Left lung (tissue), 10 donors: Measurements from ENCODE around the gene ITGA11. TPM values are rescaled to one million over a fixed set of nuclear protein-coding genes. Genes with fewer than 3 reads are reported as not detected.

Experiments used
- ATAC-seq: fragments of 200-7000 bp; cut with Tn5 transposase; one replicate; pipeline ENCODE4 v1.9.1; 2020; ENCODE audit warnings: moderate library complexity
- DNase-seq, 4 donors: peaks; one replicate each; pipeline ENCODE4 v3.0.0-alpha.2; 2013 to 2020
- H3K27ac ChIP-seq, 2 donors: fragments of 200-600 bp; sonication (generic) in 1 of 2; one replicate each; pipeline versions ENCODE4 v1.5.0 to v1.8.0; 2020 to 2021
- H3K27me3 ChIP-seq, 2 donors: fragments of 200-600 bp; sonication (generic) in 1 of 2; one replicate each; pipeline versions ENCODE4 v1.5.0 to v1.8.0; 2020 to 2021
- H3K36me3 ChIP-seq, 2 donors: fragments of 200-600 bp; sonication (generic) in 1 of 2; one replicate each; pipeline versions ENCODE4 v1.5.0 to v1.8.0; 2020 to 2021
- H3K4me1 ChIP-seq, 2 donors: fragments of 200-600 bp; one replicate each; pipeline ENCODE4 v1.8.0; 2021
- H3K4me3 ChIP-seq, 2 donors: fragments of 200-600 bp; sonication (generic) in 1 of 2; one replicate each; pipeline versions ENCODE4 v1.5.0 to v1.8.0; 2020 to 2021; ENCODE audit warnings: mild to moderate bottlenecking in 1 of 2
- H3K9me3 ChIP-seq, 2 donors: fragments of 200-600 bp; sonication (generic) in 1 of 2; one replicate each; pipeline versions ENCODE4 v1.5.0 to v1.8.0; 2020 to 2021
- intact Hi-C, 2 donors: fragments of 100-400 bp; cut with DNase I; formaldehyde crosslinking; loops; one replicate each; pipeline versions ENCODE4 v1.11.2 to v1.14.2; 2022
- polyA plus RNA-seq, 6 donors: library from polyadenylated mRNA; unstranded; fragments of 120-200 nt; gene quantifications; one replicate each; pipeline ENCODE4 v1.2.1, GENCODE V29; 2013; ENCODE audit not compliant: insufficient read length in 6 of 6
- total RNA-seq, 2 donors: library from RNA; stranded (reverse); fragmentation: NEBNext Ultra II Directional; extraction: Animal tissue kit (Norgen Biotek cat#: 25700); gene quantifications; one replicate each; pipeline ENCODE4 v1.2.1, GENCODE V29; 2021
- TF ChIP-seq, protein P1 (sequence below), 2 donors: fragments of 200-600 bp; sonication (generic) in 1 of 2; IDR thresholded peaks; one replicate each; pipeline versions ENCODE4 v1.5.0 to v1.8.0; 2021; ENCODE audit warnings: antibody characterized with exemption in 2 of 2
- donor health status: DM: no; HTN: yes; CAD: no.
- donor health status: DM: no; HTN: no; CAD: no.

The ITGA11 gene
- total and polyA plus RNA-seq, 8 donors = 1.1 to 7.3 (median 1.8) TPM

DNA sequence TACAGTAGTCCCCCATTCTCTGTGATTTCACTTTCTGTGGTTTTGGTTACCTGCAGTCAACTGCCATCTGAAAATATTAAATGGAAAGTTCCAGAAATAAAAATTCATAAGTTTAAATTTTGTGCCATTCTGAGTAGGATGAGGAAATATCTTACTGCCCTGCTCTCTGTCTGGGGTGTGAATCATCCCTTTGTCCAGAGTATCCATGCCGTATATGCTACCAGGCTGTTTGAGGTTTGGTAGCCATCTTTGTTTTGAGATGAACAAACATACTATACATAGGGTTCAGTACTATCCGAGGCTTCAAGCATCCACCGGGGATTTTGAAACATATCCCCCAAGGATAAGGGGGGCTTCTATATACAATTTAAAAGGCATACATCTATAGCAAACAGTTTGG is 170.7 kb downstream of the ITGA11 start:
- ATAC-seq (no peak), DNase-seq (no peak)
- Histone ChIP-seq H3K4me3 (no peak overlapping the region), H3K27me3 (peaks cover 0 to 20% of the 10 kb centered on the region in 2 donors), H3K9me3 (no peaks in the 10 kb centered on the region), H3K36me3 (no peaks in the 10 kb centered on the region), H3K27ac (no peak overlapping the region), H3K4me1 (peaks cover 0 to 12% of the 10 kb centered on the region in 2 donors)
- intact Hi-C loops = no loop called here
- TF ChIP-seq, protein P1, sequence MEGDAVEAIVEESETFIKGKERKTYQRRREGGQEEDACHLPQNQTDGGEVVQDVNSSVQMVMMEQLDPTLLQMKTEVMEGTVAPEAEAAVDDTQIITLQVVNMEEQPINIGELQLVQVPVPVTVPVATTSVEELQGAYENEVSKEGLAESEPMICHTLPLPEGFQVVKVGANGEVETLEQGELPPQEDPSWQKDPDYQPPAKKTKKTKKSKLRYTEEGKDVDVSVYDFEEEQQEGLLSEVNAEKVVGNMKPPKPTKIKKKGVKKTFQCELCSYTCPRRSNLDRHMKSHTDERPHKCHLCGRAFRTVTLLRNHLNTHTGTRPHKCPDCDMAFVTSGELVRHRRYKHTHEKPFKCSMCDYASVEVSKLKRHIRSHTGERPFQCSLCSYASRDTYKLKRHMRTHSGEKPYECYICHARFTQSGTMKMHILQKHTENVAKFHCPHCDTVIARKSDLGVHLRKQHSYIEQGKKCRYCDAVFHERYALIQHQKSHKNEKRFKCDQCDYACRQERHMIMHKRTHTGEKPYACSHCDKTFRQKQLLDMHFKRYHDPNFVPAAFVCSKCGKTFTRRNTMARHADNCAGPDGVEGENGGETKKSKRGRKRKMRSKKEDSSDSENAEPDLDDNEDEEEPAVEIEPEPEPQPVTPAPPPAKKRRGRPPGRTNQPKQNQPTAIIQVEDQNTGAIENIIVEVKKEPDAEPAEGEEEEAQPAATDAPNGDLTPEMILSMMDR (IDR thresholded peaks at IDR 0.05) = no peak

DNA sequence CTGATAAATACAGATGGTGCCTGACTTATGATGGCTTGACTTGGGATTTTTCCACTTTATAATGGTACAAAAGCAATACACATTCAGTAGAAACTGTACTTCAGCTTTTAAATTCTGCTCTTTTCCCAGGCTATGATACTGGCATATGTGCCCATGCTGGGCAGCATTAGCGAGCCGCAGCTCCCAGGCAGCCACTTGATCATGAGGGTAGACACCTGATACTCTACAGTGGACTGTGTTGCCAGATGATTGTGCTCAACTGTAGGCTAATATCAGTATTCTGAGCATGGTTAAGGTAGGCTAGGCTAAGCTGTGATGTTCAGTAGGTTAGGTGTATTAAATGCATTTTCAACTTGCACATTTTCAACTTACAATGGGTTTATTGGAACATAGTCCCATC is 172.1 kb downstream of the ITGA11 start:
- no peaks in the 10 kb centered on the region for H3K9me3 ChIP-seq
- H3K27me3 ChIP-seq = peaks cover 0 to 20% of the 10 kb centered on the region in 2 donors
- intact Hi-C loops = loop anchor here in 1 of 2 donors (10.0 kb wide), 1 partner anchor 45 kb away; no protein-coding TSS in a partner anchor
- no peak overlapping the region for H3K27ac ChIP-seq
- DNase-seq (no peak), ATAC-seq (no peak)
- H3K4me1 ChIP-seq = peaks cover 0 to 16% of the 10 kb centered on the region in 2 donors
- TF ChIP-seq, protein P1 (IDR thresholded peaks at IDR 0.05) = no peak
- no peak overlapping the region for H3K4me3 ChIP-seq
- no peaks in the 10 kb centered on the region for H3K36me3 ChIP-seq

DNA sequence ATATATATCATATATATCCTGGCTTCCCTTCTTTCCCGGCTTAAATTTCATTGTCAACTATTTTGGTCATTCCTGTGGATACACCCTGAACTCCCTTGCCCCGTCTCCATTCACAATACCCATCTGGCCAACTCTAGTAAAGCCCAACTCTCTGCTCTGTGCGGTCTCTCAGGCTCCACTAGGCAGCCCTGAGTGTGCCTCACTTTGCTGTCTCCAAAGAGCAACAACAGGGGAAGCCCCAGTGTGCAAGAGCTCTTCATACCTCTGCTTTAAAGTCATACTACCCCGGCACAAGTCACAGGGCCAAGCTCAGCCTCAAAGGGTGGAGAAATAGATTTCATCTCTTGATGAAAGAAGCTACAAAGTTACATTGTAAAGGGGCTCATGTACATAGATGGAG is 173.3 kb downstream of the ITGA11 start:
- DNase-seq = no peak
- Histone ChIP-seq H3K9me3 (no peaks in the 10 kb centered on the region), H3K36me3 (no peaks in the 10 kb centered on the region), H3K4me1 (peaks cover 0 to 16% of the 10 kb centered on the region in 2 donors), H3K4me3 (no peak overlapping the region), H3K27me3 (peaks cover 0 to 13% of the 10 kb centered on the region in 2 donors), H3K27ac (no peak overlapping the region)
- ATAC-seq = no peak
- TF ChIP-seq, protein P1 (IDR thresholded peaks at IDR 0.05) = no peak
- intact Hi-C loops = loop anchor here in 1 of 2 donors (10.0 kb wide), 1 partner anchor 46 kb away; no protein-coding TSS in a partner anchor

DNA sequence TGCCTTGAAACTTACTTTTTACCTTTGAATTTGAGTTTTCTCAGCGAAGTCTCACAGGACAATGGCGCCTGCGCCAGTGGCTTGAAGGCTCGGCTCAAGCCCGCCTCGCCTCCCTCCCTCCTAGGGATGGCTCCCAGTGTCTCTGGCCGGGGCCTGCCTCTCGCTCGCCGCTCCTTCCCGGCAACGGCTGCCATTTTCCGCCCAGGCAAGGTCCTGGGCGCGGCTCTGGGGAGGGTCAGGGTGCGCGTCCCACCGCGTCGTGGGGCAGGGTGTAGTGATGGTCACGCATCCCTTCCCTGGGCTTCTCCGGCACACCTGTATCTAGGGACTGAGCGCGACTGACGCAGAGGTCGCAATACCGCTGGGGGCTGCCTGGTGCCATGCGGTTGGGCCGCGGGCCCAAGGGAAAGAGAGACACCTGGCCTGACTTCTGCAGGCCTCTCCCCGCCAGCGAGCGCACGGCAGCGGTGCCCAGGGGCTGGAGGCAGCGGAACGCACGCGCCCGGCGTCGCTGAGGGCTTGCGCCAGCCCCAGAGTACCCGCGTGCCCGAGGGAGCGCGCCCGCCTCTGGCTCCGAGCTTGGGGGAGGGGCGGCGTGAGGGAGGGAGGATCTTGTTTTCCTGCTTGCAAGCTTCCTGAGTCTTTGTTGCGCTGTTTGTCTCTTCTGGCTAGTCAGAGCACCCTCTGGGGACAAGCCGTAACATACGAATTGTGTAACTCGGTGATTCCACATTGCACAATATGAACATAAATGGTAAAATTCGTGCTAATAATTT is 175.1 kb downstream of the ITGA11 start:
- ATAC-seq = peak; percentile 98
- DNase-seq = peak; percentile 85 to 96 (median 92)
- TF ChIP-seq, protein P1 (IDR thresholded peaks at IDR 0.05) = no peak
- Histone ChIP-seq H3K4me1 (peaks cover 0 to 16% of the 10 kb centered on the region in 2 donors), H3K36me3 (no peaks in the 10 kb centered on the region), H3K4me3 (peak overlapping the region; percentile 54 to 59), H3K9me3 (no peaks in the 10 kb centered on the region), H3K27ac (peak overlapping the region; percentile 85 to 87), H3K27me3 (no peaks in the 10 kb centered on the region)
- intact Hi-C loops = loop anchor here in 1 of 2 donors (10.0 kb wide), 1 partner anchor 48 kb away; no protein-coding TSS in a partner anchor

DNA sequence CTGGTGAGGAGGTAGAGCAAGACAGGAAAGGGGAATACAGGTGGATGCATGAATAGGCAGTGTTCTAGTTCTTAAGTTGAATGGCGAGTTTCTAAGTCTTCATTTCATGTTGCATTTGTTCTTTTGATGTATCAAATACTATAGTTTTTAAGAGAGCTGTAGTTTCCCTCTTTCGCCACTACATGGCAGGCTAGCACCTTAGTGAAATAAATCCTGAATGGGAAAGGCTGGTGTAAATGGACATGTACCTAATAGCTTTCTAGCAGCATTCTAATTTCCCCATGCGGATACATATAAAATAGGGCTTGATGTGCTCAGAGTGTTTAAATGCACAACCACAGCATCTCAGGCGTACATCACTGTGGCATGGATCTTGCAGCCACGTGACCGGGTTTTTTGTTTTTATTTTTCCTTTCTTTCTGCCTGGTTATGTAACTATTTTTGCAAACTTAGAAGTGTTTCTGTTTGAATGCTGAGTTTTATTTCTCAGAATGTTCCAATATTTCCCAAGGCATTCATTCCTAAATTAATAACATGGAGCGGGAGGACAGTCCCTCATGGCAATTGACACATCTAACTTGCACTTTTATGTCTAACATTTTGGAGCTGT is 178.9 kb downstream of the ITGA11 start:
- Histone ChIP-seq H3K36me3 (no peaks in the 10 kb centered on the region), H3K4me3 (no peak overlapping the region), H3K27me3 (no peaks in the 10 kb centered on the region), H3K4me1 (peaks cover 0 to 28% of the 10 kb centered on the region in 2 donors), H3K9me3 (no peaks in the 10 kb centered on the region), H3K27ac (no peak overlapping the region)
- peak; percentile 64 for ATAC-seq
- TF ChIP-seq, protein P1 (IDR thresholded peaks at IDR 0.05) = peak; percentile 69 to 79
- intact Hi-C loops = loop anchor here in 1 of 2 donors (10.0 kb wide), 1 partner anchor 52 kb away; no protein-coding TSS in a partner anchor
- DNase-seq = peak in 1 of 4 donors; percentile 75
